Breast epithelium (tissue), 3 donors: ENCODE results near the gene HP.

ENCODE experiments used
- CTCF ChIP-seq, 3 donors: fragments of 450-650 bp; IDR thresholded peaks; one replicate each; pipeline ENCODE4 v1.5.1; 2016 to 2017; ENCODE audit warnings: antibody characterized with exemption in 3 of 3, mild to moderate bottlenecking in 3 of 3, moderate library complexity in 3 of 3
- POLR2A ChIP-seq: fragments of 450-650 bp; IDR thresholded peaks from one replicate; pipeline ENCODE4 v1.6.1; 2016; ENCODE audit warnings: antibody characterized with exemption, mild to moderate bottlenecking, moderate library complexity
- POLR2AphosphoS5 ChIP-seq, 3 donors: sonication (generic); formaldehyde crosslinking; IDR thresholded peaks; one replicate each; pipeline ENCODE4 v1.6.1; 2017; ENCODE audit warnings: antibody characterized with exemption in 3 of 3

DNA sequence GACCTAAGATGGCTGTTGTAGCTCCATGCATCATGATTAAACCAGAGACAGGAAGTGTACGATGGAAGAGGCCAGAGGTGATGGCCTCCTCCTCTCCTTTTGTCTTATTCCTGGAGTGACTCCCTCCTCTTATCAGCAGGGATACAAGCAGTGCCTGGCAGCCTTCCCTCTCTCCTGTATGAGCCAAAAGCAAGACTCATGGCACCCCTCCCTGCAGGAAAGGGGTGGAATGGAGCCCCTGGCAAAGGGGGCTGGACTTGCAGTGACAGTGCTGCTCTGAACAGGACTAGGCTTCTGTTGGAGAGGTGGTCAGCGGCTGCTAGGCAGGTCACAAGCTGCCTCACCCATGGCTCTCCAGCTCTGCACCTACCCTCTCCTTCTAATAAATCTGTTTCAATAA, 30.7 kb downstream of the HP start:
- TF ChIP-seq POLR2A = no peak
- no peak for TF ChIP-seq CTCF (IDR thresholded peaks at IDR 0.05)
- no peak for TF ChIP-seq POLR2AphosphoS5 (IDR thresholded peaks at IDR 0.05)
